ENCODE results near the gene HOXA4.

- TF ChIP-seq POLR2A (IDR thresholded peaks at IDR 0.05) (no peak), CTCF (IDR thresholded peaks at IDR 0.05) (no peak)
Measured at GRCh38 chr7:27171637-27172314, 41.2 kb upstream of the HOXA4 start.
